IPS DF 4.7 (cell line): Measurements from ENCODE around the gene ARMH2.
"Not testable (repeated sequence)": the region's sequence is repeated elsewhere in the genome, so short reads cannot be mapped to it uniquely, and the experiment has no call there.

Experiments used
- DNase-seq: peaks from one replicate; pipeline ENCODE4 v3.0.0-alpha.2; 2013; ENCODE audit warnings: low spot score; ENCODE audit errors: extremely low read depth

ARMH2 gene

GRCh38 chr6:24818346-24818745 lies 19.6 kb upstream of the ARMH2 start:
- no peak for DNase-seq

DNA sequence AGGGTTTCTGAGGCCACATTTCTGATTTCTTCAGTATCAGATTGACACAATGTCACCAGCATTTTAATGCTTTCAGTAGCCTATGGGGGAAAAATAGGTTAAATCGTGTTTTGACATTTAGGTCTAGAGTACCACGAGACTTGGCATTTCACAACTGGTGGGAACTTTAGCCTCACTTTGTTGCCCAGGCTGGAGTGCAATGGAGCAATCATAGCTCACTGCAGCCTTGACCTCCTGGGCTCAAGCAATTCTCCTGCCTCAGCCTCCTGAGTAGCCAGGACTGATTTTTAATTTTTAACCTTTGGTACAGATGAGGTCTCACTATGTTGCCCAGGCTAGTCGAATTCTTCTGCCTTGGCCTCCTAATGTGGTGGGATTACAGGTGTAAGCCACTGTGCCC lies 11.0 kb upstream of the ARMH2 start:
- DNase-seq, result no peak

DNA sequence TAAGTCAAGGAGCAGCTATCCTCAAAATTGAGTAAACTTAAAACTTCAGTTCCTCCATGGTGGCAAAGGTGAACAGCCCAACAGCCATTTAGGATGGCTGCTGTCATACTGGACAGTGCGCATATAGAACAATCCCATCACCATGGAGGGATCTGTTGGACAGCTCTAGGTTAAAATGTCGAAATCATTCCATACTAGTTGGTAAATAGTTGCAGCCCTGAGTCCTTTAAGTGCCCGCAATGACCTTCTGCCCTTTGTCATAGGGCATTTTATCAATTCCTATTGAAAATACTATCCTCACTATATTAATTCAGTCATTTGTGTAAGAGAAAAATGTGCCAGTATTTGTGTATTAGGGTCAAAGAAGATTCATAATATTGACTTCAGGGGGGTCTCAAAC lies 8.9 kb upstream of the ARMH2 start:
- no peak for DNase-seq

GRCh38 chr6:24802271-24803059 lies 3.7 kb upstream of the ARMH2 start:
- no peak for DNase-seq

DNA sequence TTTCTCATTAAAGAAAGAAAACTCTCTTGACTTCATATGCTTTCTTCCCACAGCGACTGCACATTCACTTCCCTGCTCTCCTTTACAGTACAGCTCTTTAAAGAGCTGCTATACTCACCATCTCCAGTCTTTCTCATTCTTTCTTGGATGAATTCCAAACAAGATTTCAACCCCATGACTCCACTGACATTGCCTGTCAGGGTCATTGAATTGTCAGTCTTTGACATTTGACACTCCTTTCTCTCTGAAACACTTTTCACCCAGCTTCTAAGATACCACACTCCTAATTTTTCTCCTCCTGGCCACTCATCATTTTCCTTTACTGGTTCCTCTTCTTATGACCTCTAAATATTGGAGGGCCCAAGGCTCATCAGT lies 811 bp upstream of the ARMH2 start:
- DNase-seq, result no peak

DNA sequence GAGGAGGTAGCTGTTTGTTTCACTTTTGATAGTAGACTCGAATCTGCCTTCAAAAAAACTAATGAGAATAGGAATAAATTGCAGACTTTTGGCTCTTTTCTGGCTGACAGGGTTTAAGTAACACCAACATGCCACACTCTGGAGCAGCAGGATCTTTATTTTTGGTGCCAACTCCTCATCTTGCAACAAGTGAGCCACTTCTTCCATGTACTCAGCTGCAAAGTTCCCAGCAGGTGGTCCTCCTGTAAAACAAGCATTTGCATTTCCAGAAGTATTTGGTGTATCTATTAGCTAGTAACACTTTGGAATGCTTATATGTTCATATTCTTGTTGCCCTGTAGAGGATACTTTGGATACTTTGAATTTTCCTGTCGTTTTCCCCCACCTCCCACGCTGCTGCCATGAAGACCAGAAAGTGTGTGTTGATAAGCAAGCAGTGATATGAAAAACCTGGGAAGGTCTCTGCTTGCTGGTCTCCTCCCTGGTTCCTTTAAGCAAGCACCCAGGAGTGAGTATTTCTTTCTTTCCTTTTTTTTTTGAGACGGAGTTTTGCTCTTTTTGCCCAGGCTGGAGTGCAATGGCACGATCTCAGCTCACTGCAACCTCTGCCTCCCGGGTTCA lies 1.0 kb downstream of the ARMH2 start:
- no peak for DNase-seq

GRCh38 chr6:24796616-24797290 lies 2.0 kb downstream of the ARMH2 start:
- no peak for DNase-seq

DNA sequence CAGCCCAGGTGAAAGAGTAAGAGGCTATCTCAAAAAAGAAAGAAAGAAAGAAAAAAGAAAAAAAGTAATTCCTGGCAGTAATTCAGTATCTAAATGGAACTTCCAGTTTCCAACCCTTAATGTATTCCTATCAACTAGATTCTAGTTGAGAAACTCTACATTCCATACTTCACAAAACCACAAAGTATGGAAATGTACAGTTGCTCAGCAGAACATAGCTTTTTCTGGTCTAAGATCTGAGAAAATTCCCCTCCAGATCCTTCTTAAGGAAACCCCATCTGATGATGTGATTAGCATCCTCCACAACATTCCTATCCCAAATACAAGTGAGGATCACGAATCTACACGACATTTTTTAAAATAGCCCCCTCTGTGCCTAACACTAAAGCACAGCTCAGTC lies 3.6 kb downstream of the ARMH2 start:
- DNase-seq, result no peak

DNA sequence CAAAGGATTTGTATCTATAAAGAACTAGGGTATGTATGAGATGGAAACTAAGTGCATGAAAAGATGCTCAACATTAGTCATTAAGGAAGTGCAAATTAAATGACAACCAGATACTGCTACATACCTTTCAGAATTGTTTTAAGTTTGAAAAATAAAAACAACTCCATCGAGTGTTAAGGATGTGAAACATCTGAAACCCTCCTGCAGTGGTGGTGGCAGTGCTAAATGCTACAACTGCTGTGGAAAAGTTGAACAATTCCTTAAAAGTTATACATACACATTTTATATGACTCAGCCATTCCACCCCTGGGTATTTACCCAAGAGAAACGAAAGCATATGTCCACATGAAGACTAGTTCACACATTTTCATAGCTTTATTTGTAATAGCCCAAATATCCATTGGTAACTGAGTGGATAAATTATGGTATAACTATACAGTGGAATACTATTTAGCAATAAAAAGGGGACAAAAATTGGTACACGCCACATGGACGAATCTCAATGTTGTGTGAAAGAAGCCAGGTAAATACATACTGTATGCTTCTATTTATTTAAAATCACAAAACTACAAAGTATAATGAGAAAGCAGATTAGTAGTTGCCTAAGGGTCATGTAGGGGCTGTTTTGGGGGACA lies 10.6 kb downstream of the ARMH2 start:
- no peak for DNase-seq

- DNase-seq, result no peak
Observed at GRCh38 chr6:24780206-24780605, 18.5 kb downstream of the ARMH2 start.

DNA sequence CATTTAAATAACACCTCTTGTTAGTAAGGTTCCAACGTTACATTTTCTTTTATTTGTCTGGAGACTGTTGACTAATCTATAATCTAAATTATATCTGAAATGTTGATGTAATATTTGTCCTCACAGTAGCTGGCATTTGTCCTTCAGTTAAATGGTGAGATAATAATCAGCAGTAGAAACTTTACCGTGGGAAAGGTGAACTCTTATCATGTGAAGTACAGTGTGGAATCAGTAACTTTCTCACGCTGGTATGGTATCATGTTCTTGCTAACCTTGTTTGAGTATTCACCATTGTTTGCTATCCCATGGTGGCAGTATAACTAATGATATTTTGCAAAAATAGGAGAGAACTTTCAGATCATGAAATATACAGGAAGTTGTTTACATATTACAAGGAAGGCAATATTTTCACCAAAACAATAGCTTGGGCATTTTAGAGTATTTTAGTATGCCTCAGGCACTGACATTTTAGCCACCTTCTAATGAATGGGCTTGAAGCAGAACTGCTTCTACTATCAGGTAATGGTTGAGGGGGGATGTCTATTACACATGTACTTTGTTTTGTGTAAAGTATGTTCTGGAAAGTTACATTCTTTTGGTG lies 19.2 kb downstream of the ARMH2 start:
- DNase-seq, result no peak

- DNase-seq, result no peak
Observed at GRCh38 chr6:24778878-24779277, 19.8 kb downstream of the ARMH2 start.

- no peak for DNase-seq
Observed at GRCh38 chr6:24778121-24778520, 20.6 kb downstream of the ARMH2 start.

DNA sequence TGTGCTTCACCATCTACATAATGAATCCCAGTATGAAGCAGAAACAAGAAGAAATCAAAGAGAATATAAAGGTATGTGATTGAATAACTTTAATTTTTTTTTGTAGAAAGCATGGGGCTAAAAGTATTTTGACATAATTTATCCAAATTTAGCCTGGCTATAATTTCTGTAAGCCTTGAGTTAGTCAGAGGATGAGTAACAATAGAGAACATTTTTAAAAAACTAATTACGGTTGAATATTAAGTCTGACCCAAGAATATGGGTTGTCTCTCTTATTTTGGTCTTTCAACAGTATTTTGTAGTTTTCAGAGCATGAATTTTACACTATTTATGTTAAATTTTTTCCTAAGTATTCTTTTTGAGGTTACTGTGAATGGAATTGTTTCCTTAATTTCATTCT lies 21.5 kb downstream of the ARMH2 start:
- no peak for DNase-seq

DNA sequence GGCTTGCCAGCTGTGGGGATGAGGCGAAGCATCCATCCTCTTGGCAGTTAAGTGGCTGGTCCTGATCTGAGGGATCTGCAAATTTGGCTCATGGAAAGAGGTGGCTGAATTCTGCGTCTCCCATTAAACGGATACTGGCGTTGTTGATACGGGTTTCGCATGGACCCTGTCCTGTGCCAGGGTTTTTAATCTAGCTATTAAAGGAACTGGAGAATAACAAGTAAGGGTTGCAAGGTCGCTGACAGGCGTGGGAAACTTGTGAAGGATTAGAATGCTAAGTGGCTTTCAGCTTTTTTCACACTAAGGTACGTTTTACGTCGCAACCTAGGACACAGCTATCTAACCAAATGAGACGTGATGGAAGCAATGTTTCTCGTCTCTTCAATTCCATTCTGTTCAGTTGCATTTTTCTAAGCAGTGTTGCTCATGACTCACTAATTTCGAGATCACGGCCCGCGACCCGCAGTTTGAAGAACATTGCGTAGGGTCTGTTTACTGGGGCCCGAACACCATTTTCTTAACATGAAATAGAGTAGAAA lies 23.1 kb downstream of the ARMH2 start:
- no peak for DNase-seq

DNA sequence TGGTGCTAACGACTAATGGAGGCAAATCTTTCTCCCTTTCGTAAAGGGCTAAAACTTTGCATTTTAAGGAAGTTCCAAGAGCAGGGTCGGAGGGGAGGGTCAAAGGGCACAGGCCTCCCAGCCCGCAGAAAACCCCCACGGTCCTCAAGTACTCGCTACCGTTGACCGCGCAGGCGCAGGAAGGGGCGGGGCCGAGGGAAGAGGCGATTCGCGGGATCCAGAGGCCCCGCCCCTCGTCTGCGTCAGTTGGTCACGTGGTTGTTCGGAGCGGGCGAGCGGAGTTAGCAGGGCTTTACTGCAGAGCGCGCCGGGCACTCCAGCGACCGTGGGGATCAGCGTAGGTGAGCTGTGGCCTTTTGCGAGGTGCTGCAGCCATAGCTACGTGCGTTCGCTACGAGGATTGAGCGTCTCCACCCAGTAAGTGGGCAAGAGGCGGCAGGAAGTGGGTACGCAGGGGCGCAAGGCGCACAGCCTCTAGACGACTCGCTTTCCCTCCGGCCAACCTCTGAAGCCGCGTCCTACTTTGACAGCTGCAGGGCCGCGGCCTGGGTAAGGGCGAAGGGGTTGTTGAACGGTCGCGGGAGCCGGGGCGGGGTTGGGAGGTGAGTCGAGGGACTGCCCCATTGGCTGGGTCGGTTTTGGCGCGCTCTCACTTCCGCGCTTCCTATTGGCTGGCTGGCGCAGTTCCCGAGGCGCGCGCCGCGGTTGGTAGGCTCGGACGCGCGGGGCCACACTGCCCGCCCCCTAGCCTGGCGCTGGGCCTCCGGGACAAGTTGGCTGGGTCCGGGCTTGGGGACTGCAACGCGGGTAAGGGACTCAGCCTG lies 23.8 kb downstream of the ARMH2 start, which contains the start of gene GMNN:
GMNN (plus strand) TSS at position 242 of the 824 bp plus-strand sequence. CDS start 2,310 bp downstream, outside the sequence.
- peak; percentile 71 for DNase-seq

GRCh38 chr6:24768361-24768760 lies 30.4 kb downstream of the ARMH2 start:
- no peak for DNase-seq

DNA sequence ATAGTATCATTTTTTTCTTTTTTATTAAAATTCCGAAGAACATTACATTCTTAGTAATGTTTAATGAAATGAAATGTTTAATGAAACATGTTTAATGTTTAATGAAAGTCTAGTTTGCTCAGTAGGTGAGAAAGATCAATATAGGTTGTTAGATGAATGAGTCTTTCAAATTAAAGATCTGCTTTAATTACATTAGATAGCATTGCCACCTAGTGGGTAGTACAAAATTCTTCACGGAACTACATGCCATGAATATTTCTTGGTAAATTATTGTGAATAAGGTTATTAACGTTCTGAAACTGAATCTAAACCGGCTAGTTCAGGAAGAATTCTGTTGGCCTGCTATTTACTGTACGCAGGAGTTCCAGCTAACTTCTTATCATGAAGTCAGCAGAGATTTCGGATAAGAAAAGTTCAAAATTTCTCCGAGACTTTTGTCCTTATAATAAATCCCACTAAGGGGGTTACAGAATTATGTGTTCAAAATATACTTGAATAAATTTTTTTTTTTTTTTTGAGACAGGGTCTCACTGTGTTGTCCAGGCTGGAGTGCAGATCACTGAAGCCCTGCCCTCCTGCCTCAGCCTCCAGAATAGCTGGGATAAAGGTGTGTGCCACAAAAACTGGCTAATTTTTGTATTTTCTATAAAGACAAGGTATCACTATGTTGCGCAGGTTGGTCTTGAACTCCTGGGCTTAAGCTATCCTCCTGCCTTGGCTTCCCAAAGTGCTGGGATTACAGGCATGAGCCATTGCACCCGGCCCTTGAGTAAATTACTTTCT lies 31.8 kb downstream of the ARMH2 start:
- no peak for DNase-seq

DNA sequence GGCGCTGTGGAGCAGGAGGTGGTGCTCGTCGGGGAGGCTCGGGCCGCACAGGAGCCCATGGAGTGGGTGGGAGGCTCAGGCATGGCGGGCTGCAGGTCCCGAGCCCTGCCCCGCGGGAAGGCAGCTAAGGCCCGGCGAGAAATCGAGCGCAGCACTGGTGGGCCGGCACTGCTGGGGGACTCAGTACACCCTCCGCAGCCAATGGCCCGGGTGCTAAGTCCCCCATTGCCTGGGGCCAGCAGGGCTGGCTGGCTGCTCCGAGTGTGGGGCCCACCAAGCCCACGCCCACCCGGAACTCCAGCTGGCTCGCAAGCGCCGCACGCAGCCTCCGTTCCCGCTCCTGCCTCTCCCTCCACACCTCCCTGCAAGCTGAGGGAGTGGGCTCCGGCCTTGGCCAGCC lies 32.7 kb downstream of the ARMH2 start:
- not testable (repeated sequence) for DNase-seq
